DOHH2 (cell line): Measurements from ENCODE around the gene PRELID1.

ENCODE experiments used
- EZH2phosphoT487 ChIP-seq: fragments of 200-600 bp; sonication (generic); IDR thresholded peaks from 2 replicates; pipeline ENCODE4 v1.6.1; 2017; ENCODE audit warnings: borderline replicate concordance, mild to moderate bottlenecking, antibody characterized with exemption, low read length, moderate library complexity, mixed read lengths
- TF ChIP-seq, protein P1 (sequence below): fragments of 200-600 bp; sonication (generic); IDR thresholded peaks from one replicate; pipeline ENCODE4 v1.5.1; 2014; ENCODE audit warnings: antibody characterized with exemption, mild to moderate bottlenecking, low read depth, low read length; ENCODE audit not compliant: poor library complexity, severe bottlenecking

DNA sequence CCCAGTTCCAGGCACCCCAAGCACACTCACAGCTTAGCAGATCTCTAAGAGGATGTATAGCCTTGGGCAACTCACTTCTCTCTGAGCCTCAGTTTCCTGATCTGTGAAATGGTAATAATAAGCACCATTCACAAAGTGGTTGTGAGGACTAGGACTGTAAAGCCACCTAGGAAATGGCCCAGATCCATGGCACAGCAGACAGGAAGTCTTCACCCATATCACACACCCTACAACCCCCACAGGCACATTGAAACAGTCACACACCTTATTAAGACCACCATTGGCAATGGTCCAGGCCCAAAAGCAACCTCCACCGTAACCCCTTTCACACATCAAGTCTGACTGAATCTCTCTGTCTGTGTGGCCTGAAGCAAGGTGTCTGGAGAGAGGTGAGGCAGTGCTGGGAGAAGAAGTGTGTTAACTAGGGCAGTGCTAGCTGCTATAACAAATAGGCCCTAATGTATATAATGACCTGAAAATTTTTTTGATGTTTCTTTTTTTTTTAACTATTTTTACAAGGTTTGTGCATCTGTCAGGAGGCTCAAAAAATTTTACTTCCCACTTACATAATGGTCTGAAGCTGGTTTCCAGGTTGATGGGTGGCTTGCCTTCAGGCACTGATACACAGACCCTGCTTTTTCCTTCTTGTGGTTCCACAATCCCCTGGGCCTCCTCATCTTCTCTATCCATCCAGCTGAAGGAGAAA is 51.7 kb downstream of the PRELID1 start:
- TF ChIP-seq, protein P1, sequence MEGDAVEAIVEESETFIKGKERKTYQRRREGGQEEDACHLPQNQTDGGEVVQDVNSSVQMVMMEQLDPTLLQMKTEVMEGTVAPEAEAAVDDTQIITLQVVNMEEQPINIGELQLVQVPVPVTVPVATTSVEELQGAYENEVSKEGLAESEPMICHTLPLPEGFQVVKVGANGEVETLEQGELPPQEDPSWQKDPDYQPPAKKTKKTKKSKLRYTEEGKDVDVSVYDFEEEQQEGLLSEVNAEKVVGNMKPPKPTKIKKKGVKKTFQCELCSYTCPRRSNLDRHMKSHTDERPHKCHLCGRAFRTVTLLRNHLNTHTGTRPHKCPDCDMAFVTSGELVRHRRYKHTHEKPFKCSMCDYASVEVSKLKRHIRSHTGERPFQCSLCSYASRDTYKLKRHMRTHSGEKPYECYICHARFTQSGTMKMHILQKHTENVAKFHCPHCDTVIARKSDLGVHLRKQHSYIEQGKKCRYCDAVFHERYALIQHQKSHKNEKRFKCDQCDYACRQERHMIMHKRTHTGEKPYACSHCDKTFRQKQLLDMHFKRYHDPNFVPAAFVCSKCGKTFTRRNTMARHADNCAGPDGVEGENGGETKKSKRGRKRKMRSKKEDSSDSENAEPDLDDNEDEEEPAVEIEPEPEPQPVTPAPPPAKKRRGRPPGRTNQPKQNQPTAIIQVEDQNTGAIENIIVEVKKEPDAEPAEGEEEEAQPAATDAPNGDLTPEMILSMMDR: no peak
- TF ChIP-seq EZH2phosphoT487: no peak
